Measurements from ENCODE around the gene LRPAP1.

The LRPAP1 gene

DNA sequence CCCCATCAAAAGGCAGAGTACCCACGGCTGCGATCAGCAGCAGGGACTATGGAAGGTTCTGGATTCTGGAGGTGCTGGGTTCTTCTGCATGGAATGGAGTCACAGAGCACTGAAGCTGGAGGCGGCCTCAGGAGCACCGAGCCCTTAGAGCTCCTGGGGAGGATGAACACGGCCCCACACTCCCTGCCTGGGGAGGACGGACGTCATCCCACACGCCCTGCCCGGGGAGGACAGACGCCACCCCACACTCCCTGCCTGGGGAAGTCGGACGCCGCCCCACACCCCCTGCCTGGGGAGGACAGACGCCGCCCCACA lies 9.9 kb downstream of the LRPAP1 start:
- Mint-ChIP-seq H3K27ac (no peak overlapping the region), H3K36me3 (peaks cover 12% of the 10 kb centered on the region)
- no peak for ATAC-seq (ENCODE audit: low read depth)

DNA sequence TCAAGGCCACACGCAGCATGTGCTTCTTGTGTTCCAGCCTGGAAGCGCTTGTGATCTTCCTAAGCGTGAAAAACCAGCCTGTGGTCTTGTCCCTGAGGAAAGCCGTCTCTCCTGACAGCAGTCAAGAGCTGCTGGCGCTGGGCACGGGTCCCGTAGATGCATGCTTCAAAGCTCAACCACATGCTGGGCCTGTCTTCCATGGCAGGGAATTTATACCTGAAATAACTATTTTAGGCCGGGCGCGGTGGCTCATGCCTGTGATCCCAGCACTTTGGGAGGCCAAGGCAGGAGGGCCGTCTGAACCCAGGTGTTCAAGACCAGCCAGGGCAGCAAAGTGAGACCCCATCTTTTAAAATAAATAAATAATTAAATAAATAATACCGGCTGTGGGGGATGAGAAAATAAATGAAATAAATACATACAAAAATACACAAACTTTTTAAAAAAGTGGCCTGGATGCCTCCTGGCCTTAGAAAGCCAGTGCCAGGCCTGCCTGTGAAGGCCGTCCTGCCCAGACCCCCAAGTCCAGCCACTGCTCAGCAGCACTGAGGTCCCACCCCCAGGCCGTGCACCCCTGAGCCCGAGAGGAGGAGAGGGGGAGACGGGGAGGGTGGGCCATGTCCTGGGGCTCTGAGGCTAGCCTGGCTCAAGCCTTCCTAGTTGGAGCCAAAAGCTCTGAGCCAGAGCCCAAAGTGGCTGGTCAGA lies 10.4 kb downstream of the LRPAP1 start:
- Mint-ChIP-seq H3K4me1 (no peaks in the 10 kb centered on the region), H3K27me3 (no peaks in the 10 kb centered on the region), H3K36me3 (peaks cover 12% of the 10 kb centered on the region), H3K4me3 (no peak overlapping the region), H3K27ac (peak overlapping the region; percentile 25), H3K9me3 (no peaks in the 10 kb centered on the region)
- no peak for ATAC-seq (ENCODE audit: low read depth)
- no peak for DNase-seq (ENCODE audit: low spot score in 2 of 2)

More for the DNA sequence above, 9.9 kb downstream of the LRPAP1 start:
- Mint-ChIP-seq H3K4me1 (no peaks in the 10 kb centered on the region), H3K27me3 (no peaks in the 10 kb centered on the region), H3K9me3 (no peaks in the 10 kb centered on the region), H3K4me3 (no peak overlapping the region)
- DNase-seq (ENCODE audit: low spot score in 2 of 2), result no peak

GRCh38 chr4:3520796-3521600 lies 11.2 kb downstream of the LRPAP1 start:
- Mint-ChIP-seq H3K27me3 (no peaks in the 10 kb centered on the region), H3K4me3 (no peak overlapping the region), H3K36me3 (peaks cover 14% of the 10 kb centered on the region), H3K27ac (peak overlapping the region; percentile 25), H3K4me1 (no peaks in the 10 kb centered on the region), H3K9me3 (no peaks in the 10 kb centered on the region)
- ATAC-seq (ENCODE audit: low read depth) (no peak), DNase-seq (ENCODE audit: low spot score in 2 of 2) (no peak)

DNA sequence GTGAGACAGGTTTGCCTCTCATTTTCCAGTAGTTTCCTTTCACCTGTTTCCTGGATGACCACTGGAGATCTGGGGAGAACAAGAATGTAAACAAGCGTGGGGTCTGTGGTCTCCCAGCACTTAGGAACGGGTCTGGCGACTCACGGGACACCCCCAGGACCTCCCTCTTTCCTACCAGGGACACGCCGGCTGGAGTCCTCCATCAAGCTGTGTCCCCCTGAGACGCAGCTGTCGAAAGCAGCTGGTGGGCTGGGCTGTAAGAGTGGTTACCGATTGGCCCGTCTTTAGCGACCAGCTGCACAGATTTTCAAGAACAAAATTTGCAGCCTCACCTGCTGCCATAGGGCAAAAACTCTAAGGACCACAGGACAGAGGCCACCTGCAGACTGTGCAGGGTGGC lies 11.9 kb downstream of the LRPAP1 start:
- DNase-seq (ENCODE audit: low spot score in 2 of 2), result no peak
- Mint-ChIP-seq H3K27me3 (no peaks in the 10 kb centered on the region), H3K4me1 (no peaks in the 10 kb centered on the region), H3K36me3 (peaks cover 17% of the 10 kb centered on the region), H3K27ac (no peak overlapping the region), H3K9me3 (no peaks in the 10 kb centered on the region), H3K4me3 (no peak overlapping the region)
- ATAC-seq (ENCODE audit: low read depth), result no peak

- H3K9me3 Mint-ChIP-seq, result no peaks in the 10 kb centered on the region
Measured at GRCh38 chr4:3519468-3520264, 12.6 kb downstream of the LRPAP1 start.

GRCh38 chr4:3518941-3519340 lies 13.3 kb downstream of the LRPAP1 start:
- ATAC-seq (ENCODE audit: low read depth) (no peak), DNase-seq (ENCODE audit: low spot score in 2 of 2) (no peak)
- Mint-ChIP-seq H3K27me3 (no peaks in the 10 kb centered on the region), H3K4me3 (no peak overlapping the region), H3K9me3 (no peaks in the 10 kb centered on the region), H3K36me3 (peaks cover 16% of the 10 kb centered on the region), H3K4me1 (no peaks in the 10 kb centered on the region), H3K27ac (no peak overlapping the region)

More at GRCh38 chr4:3519468-3520264, 12.6 kb downstream of the LRPAP1 start:
- H3K4me3 Mint-ChIP-seq, result no peak overlapping the region
- peaks cover 16% of the 10 kb centered on the region for H3K36me3 Mint-ChIP-seq
- no peak overlapping the region for H3K27ac Mint-ChIP-seq
- H3K4me1 Mint-ChIP-seq, result no peaks in the 10 kb centered on the region
- ATAC-seq (ENCODE audit: low read depth), result no peak
- no peak for DNase-seq (ENCODE audit: low spot score in 2 of 2)
- H3K27me3 Mint-ChIP-seq, result no peaks in the 10 kb centered on the region

- H3K36me3 Mint-ChIP-seq, result peaks cover 19% of the 10 kb centered on the region
- DNase-seq (ENCODE audit: low spot score in 2 of 2), result no peak
- H3K4me1 Mint-ChIP-seq, result no peaks in the 10 kb centered on the region
- no peak overlapping the region for H3K4me3 Mint-ChIP-seq
- no peaks in the 10 kb centered on the region for H3K27me3 Mint-ChIP-seq
- no peaks in the 10 kb centered on the region for H3K9me3 Mint-ChIP-seq
- ATAC-seq (ENCODE audit: low read depth), result no peak
- no peak overlapping the region for H3K27ac Mint-ChIP-seq
Measured at GRCh38 chr4:3518511-3518880, 13.7 kb downstream of the LRPAP1 start.

DNA sequence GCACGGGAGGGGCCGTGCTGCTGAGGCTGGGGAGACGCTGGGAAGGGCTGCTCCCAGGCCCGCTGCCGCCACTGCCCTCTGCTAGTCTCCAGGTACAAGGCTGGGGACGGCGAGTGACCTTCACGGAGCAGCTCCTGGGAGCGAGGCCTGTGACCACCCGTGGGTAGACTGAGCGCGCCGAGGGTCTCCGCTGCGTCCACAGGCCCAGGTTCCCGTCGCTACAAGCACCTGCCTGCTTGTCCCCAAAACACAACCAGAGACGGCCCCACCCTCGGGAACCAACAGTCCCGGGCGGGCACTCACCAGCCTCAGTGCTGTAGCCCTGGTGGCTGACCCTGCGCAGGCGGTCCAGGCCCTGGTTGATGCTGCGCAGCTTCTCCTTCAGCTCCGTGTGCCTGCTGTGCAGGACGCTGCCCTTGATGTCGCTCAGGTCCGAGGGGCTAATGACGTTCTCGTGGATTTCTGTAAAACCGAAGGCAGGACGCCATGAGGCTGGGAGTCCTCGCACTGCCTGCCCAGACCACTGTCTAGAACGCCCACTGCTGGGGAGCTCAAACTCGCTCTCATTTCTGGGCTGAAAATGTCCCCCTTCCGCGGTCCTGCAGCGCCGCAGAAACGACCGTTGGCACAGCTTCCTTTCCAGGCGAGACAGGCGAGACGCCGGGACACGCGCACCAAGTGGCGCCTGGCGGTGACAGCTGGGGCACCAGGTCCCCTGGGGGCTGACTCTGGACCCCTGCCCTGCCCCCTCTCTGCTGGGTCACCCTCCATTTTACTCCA lies 14.3 kb downstream of the LRPAP1 start:
- H3K27ac Mint-ChIP-seq, result no peak overlapping the region
- no peak overlapping the region for H3K4me3 Mint-ChIP-seq
- no peak for DNase-seq (ENCODE audit: low spot score in 2 of 2)
- no peaks in the 10 kb centered on the region for H3K4me1 Mint-ChIP-seq
- H3K36me3 Mint-ChIP-seq, result peaks cover 23% of the 10 kb centered on the region
- no peaks in the 10 kb centered on the region for H3K9me3 Mint-ChIP-seq
- no peak for ATAC-seq (ENCODE audit: low read depth)
- H3K27me3 Mint-ChIP-seq, result no peaks in the 10 kb centered on the region

GRCh38 chr4:3516836-3517730 lies 15.1 kb downstream of the LRPAP1 start:
- Mint-ChIP-seq H3K27ac (no peak overlapping the region), H3K27me3 (no peaks in the 10 kb centered on the region), H3K4me1 (no peaks in the 10 kb centered on the region), H3K4me3 (no peak overlapping the region), H3K36me3 (peaks cover 32% of the 10 kb centered on the region), H3K9me3 (no peaks in the 10 kb centered on the region)
- ATAC-seq (ENCODE audit: low read depth) (no peak), DNase-seq (ENCODE audit: low spot score in 2 of 2) (no peak)

DNA sequence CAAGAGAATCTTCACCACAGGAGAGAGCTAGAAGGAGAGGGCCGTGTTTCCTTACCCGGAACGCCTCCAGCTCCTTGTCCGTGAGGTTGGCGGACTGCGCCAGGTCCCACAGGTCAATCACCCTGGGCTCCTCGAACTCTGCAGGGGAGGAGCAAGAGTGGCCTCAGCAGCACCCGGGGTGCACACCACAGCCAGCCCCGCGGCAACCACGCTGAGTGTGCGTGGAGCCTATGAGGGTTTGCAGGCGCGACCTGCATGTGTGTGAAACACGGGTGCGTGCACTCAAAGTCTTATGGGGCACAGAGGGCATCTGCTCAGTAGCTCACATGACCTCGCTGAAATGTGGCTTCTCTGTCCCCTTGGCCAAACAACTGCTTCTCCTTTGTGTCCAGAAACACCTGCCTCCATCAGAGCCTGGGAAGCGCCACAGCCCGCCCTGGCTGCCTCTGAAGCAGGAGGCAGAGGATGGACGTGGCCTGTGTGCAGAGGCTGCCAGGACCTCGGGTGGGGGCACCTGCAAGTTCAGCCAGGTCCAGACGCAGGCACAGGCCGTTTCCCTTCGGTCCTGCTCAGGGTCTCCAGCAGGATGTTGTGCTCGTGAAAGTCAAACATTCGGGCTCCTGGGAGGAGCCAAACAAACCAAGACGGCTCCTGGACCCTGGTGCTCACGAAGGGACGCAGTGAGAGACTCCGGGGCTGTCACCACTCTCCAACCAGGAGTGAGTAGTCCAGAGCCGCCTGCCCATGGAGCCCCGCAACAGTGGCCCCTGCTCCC lies 16.0 kb downstream of the LRPAP1 start:
- H3K9me3 Mint-ChIP-seq, result no peaks in the 10 kb centered on the region
- DNase-seq (ENCODE audit: low spot score in 2 of 2) (no peak), ATAC-seq (ENCODE audit: low read depth) (no peak)
- no peaks in the 10 kb centered on the region for H3K4me1 Mint-ChIP-seq
- no peak overlapping the region for H3K4me3 Mint-ChIP-seq
- no peaks in the 10 kb centered on the region for H3K27me3 Mint-ChIP-seq
- no peak overlapping the region for H3K27ac Mint-ChIP-seq
- H3K36me3 Mint-ChIP-seq, result peaks cover 31% of the 10 kb centered on the region

- Mint-ChIP-seq H3K4me1 (no peaks in the 10 kb centered on the region), H3K27ac (peak overlapping the region; percentile 50), H3K4me3 (no peak overlapping the region), H3K36me3 (peaks cover 35% of the 10 kb centered on the region), H3K27me3 (no peaks in the 10 kb centered on the region), H3K9me3 (no peaks in the 10 kb centered on the region)
- DNase-seq (ENCODE audit: low spot score in 2 of 2) (no peak), ATAC-seq (ENCODE audit: low read depth) (no peak)
Measured at GRCh38 chr4:3515646-3516045, 16.6 kb downstream of the LRPAP1 start.

DNA sequence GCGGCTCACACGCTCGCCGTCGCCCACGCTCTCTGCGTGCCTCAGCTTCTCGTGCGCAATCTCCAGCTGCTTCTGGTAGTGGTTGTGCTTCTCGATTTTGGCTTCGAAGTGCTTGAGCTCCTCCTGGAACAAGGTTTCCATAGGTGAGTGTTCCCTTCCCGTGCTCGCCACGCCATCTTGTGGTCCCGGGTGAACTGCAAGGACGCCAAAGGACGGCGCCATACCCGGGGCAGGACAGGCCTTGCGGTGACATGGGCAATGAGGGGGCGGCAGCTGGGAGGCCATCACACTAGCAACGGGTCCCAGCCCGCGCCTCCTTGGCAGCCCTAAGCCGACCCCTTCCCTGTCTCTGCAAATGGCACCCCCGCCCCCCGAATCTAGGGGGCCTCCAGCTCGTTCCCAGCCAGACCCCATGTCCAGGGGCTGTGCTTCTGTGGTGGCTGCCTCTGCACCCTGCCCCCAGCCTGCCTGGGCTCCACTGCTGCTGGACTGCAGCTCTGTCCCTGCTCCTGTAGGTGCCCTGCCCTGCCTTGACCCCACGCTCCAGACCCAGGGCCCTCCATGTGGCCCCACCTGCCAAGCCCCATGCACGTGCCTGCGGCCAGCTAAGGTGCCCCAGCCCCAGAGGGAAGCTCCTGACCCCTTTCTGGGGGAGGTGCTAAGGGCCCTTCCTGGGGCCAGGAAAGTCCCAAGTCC lies 17.3 kb downstream of the LRPAP1 start:
- Mint-ChIP-seq H3K36me3 (peaks cover 41% of the 10 kb centered on the region), H3K27ac (peak overlapping the region; percentile 50), H3K9me3 (no peaks in the 10 kb centered on the region), H3K27me3 (no peaks in the 10 kb centered on the region), H3K4me1 (no peaks in the 10 kb centered on the region), H3K4me3 (no peak overlapping the region)
- no peak for ATAC-seq (ENCODE audit: low read depth)
- DNase-seq (ENCODE audit: low spot score in 2 of 2), result no peak

Data from memory B cell (primary cell).